ENCODE results near the gene IMP4.

IMP4 gene

DNA sequence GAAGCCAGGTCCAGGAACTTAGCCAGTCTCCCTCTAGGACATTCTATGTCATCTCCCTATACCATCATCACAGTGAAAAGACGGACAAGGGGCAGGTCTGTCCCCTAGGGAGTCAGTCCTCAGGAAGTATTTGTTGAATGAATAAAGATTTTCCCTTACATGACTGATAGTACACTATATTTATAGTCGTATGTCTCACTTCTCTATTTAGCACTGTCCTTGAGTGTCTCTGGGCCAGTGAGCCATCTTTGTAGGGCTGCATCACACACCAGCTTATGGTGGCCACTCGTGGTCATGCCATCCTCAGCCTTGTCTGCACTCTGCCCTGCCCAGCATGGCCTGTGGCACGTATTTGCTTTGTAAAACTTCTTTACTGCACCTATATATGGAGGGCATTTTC is 38.9 kb downstream of the IMP4 start:
- ChIA-PET POLR2A (ENCODE audit: low non-redundant PET) (no interaction called here), CTCF (no interaction called here)
- TF ChIP-seq, protein P1, sequence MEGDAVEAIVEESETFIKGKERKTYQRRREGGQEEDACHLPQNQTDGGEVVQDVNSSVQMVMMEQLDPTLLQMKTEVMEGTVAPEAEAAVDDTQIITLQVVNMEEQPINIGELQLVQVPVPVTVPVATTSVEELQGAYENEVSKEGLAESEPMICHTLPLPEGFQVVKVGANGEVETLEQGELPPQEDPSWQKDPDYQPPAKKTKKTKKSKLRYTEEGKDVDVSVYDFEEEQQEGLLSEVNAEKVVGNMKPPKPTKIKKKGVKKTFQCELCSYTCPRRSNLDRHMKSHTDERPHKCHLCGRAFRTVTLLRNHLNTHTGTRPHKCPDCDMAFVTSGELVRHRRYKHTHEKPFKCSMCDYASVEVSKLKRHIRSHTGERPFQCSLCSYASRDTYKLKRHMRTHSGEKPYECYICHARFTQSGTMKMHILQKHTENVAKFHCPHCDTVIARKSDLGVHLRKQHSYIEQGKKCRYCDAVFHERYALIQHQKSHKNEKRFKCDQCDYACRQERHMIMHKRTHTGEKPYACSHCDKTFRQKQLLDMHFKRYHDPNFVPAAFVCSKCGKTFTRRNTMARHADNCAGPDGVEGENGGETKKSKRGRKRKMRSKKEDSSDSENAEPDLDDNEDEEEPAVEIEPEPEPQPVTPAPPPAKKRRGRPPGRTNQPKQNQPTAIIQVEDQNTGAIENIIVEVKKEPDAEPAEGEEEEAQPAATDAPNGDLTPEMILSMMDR (conservative IDR thresholded peaks at IDR 0.05; ENCODE audit: low read depth), result no peak

DNA sequence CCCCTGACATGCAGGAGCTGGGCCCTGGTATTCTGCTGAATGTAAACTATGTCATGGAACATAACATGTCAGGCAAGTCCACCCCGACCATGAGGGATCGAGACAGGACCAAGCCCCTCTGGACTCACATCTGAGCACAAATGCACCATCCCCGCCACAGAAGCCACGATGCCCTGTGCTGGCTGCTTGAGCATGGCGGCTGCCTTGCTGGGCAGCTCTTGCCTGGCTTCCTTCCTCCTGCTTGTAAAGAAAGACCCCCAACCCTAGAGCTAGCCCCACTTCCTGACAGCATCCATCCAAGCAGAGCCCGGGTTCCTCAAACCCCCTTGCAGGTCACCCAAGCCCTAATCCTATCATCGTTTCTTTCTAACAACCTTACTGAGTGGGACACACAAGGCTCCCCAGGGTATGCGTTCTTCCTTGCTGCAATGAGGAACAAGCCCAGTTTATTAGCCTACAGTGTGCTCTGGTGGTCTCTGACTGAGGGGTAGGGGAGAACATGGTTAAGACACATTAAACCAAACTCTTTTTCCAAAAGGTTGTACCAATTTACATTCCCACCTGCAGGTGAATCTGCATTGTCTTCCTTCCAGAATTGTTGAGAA is 39.7 kb downstream of the IMP4 start:
- TF ChIP-seq, protein P1 (conservative IDR thresholded peaks at IDR 0.05; ENCODE audit: low read depth), result no peak
- DNase-seq (ENCODE audit: low spot score), result no peak
- CTCF ChIA-PET, result no interaction called here
- no peak overlapping the region for H3K27ac ChIP-seq
- POLR2A ChIA-PET (ENCODE audit: low non-redundant PET), result no interaction called here

More for the DNA sequence above, 38.9 kb downstream of the IMP4 start:
- DNase-seq (ENCODE audit: low spot score), result no peak
- H3K27ac ChIP-seq, result no peak overlapping the region

DNA sequence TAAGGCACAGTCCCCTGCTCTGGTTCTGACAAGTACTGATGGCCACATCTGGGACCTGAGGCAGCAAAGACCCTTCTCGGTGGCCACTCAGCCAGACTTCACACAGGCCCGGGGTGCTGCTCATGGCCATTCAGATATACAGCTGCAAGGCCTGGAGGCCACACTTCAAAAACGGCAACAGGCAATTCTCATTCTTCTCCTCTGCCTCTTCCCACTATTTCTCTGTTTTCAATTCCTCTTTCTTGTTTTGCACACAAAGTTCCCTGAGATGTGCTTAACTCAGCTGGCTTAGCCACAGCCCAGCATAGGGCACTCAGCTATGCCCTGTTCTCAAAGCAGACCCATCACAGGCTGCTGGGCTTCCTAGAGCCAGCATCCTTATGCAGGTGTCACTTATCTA is 43.0 kb downstream of the IMP4 start:
- DNase-seq (ENCODE audit: low spot score), result no peak
- ChIA-PET CTCF (no interaction called here), POLR2A (ENCODE audit: low non-redundant PET) (no interaction called here)
- no peak overlapping the region for H3K27ac ChIP-seq
- TF ChIP-seq, protein P1 (conservative IDR thresholded peaks at IDR 0.05; ENCODE audit: low read depth), result no peak

DNA sequence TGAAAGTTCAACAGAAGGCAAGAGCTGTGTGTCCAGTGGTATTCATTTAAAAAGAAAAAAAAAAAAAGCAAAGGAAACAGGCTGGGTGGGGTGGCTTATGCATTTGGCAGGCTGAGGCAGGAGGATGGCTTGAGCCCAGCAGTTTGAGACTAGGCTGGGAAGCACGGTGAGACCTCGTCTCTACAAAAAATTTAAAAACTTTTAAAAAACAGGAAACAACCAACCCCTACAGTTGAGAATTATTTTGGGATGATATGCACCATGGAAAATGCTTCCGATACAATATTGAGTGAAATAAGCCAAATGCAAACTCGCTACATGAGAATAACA is 44.3 kb downstream of the IMP4 start:
- TF ChIP-seq, protein P1 (conservative IDR thresholded peaks at IDR 0.05; ENCODE audit: low read depth), result no peak
- H3K27ac ChIP-seq, result no peak overlapping the region
- POLR2A ChIA-PET (ENCODE audit: low non-redundant PET), result no interaction called here
- no peak for DNase-seq (ENCODE audit: low spot score)
- CTCF ChIA-PET, result no interaction called here

DNA sequence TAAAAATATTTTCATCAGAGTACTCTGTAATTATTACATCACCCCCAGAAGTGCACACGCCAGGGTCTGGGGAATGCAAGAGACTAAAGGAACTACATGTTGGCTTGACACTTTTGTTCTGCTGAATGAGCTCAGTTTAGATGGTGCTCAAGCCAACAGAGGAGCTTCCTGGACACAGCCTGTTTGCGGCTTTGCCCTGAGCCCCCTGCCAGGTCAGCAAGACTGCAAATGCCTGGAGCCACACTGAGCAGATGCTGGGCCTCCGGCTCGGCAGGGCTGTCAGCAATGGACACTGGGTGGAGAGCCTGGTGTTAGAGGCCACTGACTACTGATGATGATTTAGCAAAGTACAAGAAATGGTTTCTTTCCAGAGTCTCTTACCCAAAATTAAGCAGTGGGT is 45.1 kb downstream of the IMP4 start:
- ChIA-PET CTCF (interaction anchor here (1.0 kb wide), 1 partner anchor 15 kb away, joined by 6 read pairs; no protein-coding TSS in a partner anchor), POLR2A (ENCODE audit: low non-redundant PET) (no interaction called here)
- no peak overlapping the region for H3K27ac ChIP-seq
- no peak for DNase-seq (ENCODE audit: low spot score)
- TF ChIP-seq, protein P1 (conservative IDR thresholded peaks at IDR 0.05; ENCODE audit: low read depth), result no peak

DNA sequence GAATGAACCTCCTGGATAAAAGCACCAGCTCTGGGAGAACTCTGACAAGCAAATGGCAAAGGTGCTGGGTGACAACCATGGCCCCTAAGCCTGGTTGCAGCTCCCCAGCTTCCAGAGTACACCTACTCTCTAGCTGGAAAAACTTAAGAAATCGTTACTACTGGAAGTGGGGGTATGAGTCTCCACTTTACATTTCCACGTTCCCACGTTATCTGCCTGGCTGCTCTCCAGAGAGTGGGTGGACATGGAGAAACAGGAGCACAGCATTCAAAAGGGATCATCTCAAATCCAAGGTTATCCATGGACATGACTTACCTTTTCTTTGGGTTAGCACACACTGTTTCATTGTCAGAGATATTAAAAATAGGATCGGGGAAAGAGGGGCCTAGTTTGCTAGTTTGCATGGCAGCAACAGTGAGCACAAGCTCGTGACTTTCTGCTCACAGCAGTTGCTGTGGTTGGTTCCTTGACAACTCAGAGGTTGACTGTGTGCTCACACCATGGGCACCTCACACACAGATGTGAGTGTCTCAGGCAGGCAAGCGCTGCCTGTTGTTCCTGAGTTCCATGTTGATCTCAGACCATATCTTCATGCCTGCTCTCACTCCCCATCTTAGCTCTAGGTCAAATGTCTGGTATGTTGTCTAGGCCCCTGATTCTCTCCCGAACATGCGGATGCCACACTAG is 45.7 kb downstream of the IMP4 start:
- no peak for DNase-seq (ENCODE audit: low spot score)
- ChIA-PET CTCF (interaction anchor here (1.0 kb wide), 1 partner anchor 15 kb away, joined by 6 read pairs; no protein-coding TSS in a partner anchor), POLR2A (ENCODE audit: low non-redundant PET) (no interaction called here)
- TF ChIP-seq, protein P1 (conservative IDR thresholded peaks at IDR 0.05; ENCODE audit: low read depth), result no peak
- no peak overlapping the region for H3K27ac ChIP-seq
